ENCODE data around the gene ANTXRL.
"Not testable (repeated sequence)": the region's sequence is repeated elsewhere in the genome, so short reads cannot be mapped to it uniquely, and the experiment has no call there.

The ANTXRL gene

DNA sequence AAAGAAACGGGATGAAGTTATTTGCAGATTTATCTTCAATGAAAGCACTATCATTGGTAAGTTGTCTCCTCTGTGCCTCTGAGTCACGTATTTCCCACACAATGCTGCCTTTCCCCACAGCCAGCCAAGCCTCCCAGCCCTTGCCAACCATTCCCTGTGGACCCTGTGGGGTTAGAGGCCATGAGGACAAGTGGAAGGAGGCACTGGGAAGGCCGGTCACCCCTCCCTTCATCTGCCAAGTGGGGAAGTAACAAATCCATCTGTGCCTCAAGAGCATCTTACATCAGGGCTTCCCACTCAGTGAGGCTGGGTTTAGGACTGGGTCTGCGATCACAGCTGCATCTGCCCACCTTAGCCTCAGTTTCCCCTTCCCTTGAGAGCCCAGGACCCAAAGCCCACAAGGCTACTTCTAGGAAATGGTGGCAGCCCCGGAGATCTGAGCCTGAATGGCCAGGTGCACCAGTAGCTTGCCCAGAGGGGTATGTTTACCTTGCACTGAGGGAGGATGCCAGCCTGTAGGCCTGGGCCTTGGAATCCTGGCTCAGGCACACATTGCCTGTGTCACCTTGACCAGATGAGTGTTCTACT lies 16.1 kb downstream of the ANTXRL start:
- not testable (repeated sequence) for H3K4me3 ChIP-seq (ENCODE audit: low read length); DNase-seq (ENCODE audit: low read depth, low spot score)

DNA sequence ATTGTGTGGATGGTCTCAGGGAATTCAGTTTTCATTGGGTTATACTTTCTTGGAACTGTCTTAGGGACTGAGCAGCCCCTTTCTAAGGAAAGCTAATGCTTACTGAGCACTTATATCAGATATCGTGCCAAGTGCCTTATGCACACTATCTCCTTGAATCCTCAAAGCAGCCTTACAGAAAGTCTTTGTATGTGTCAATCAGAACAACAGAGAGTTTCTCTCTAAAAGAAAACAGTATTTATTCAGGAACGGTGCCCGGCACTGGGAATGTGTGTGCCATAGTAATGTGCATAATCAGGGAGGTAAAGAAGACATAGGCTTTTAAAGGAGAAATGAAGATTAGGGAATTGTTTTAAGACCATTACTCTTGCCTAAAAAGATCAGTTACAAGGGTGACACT lies 17.3 kb downstream of the ANTXRL start:
- H3K4me3 ChIP-seq (ENCODE audit: low read length), result no peak overlapping the region
- no peak for DNase-seq (ENCODE audit: low read depth, low spot score)

- DNase-seq (ENCODE audit: low read depth, low spot score); H3K4me3 ChIP-seq (ENCODE audit: low read length): not testable (repeated sequence)
Observed at GRCh38 chr10:46304671-46305070, 17.9 kb downstream of the ANTXRL start.

GRCh38 chr10:46305079-46305818 lies 18.5 kb downstream of the ANTXRL start:
- no peak overlapping the region for H3K4me3 ChIP-seq (ENCODE audit: low read length)
- no peak for DNase-seq (ENCODE audit: low read depth, low spot score)

- no peak for DNase-seq (ENCODE audit: low read depth, low spot score)
- no peak overlapping the region for H3K4me3 ChIP-seq (ENCODE audit: low read length)
Observed at GRCh38 chr10:46305986-46306385, 19.2 kb downstream of the ANTXRL start.

GRCh38 chr10:46306516-46307184 lies 19.9 kb downstream of the ANTXRL start:
- no peak overlapping the region for H3K4me3 ChIP-seq (ENCODE audit: low read length)
- no peak for DNase-seq (ENCODE audit: low read depth, low spot score)

GRCh38 chr10:46307281-46308112 lies 20.7 kb downstream of the ANTXRL start:
- H3K4me3 ChIP-seq (ENCODE audit: low read length), result no peak overlapping the region
- no peak for DNase-seq (ENCODE audit: low read depth, low spot score)

- DNase-seq (ENCODE audit: low read depth, low spot score), result no peak
- H3K4me3 ChIP-seq (ENCODE audit: low read length), result no peak overlapping the region
Observed at GRCh38 chr10:46308113-46308415, 21.3 kb downstream of the ANTXRL start.

GRCh38 chr10:46308666-46309450 lies 22.1 kb downstream of the ANTXRL start:
- no peak overlapping the region for H3K4me3 ChIP-seq (ENCODE audit: low read length)
- no peak for DNase-seq (ENCODE audit: low read depth, low spot score)

GRCh38 chr10:46309511-46310142 lies 22.8 kb downstream of the ANTXRL start:
- no peak for DNase-seq (ENCODE audit: low read depth, low spot score)
- H3K4me3 ChIP-seq (ENCODE audit: low read length), result no peak overlapping the region

DNA sequence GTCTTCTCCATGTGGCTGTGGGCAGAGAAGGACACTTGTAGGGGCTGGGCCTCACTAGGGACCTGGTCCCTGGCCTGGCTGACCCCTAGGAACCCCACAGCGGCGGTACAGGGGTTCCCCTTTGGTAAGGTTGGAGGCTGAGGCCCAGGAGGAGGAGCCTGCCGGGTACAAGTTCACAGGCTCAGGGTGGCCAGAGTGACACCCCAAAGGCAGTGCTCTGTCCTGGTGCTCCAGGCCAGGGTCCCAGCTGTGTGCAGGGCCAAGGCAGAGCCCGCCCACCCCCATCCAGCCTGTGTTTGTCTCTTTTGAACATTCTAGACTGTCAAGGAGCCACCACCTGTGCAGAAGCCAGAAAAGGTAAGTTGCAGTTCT lies 23.3 kb downstream of the ANTXRL start:
- no peak for DNase-seq (ENCODE audit: low read depth, low spot score)
- no peak overlapping the region for H3K4me3 ChIP-seq (ENCODE audit: low read length)

DNA sequence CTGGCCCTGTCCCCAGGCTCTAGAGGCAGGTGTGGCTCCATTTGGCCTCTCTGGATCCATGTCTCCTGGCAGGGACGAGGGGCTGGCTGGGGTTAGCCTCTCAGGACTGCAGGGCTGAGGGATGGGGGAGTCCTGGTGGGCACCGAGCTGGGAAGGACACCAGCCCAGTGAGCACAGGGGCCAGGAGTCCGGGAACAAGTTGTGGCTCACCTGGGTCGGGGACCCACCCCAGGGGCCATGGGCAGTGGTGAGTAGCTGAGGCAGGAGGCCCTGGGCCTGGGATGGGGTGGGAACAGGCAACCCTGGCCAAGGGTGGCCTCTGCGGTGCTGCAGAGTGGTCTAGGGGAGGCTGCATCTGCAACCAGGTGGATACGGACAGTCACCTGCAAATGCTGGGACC lies 24.1 kb downstream of the ANTXRL start:
- DNase-seq (ENCODE audit: low read depth, low spot score), result no peak
- H3K4me3 ChIP-seq (ENCODE audit: low read length), result no peak overlapping the region

GRCh38 chr10:46311501-46311951 lies 24.7 kb downstream of the ANTXRL start:
- no peak for DNase-seq (ENCODE audit: low read depth, low spot score)
- no peak overlapping the region for H3K4me3 ChIP-seq (ENCODE audit: low read length)

DNA sequence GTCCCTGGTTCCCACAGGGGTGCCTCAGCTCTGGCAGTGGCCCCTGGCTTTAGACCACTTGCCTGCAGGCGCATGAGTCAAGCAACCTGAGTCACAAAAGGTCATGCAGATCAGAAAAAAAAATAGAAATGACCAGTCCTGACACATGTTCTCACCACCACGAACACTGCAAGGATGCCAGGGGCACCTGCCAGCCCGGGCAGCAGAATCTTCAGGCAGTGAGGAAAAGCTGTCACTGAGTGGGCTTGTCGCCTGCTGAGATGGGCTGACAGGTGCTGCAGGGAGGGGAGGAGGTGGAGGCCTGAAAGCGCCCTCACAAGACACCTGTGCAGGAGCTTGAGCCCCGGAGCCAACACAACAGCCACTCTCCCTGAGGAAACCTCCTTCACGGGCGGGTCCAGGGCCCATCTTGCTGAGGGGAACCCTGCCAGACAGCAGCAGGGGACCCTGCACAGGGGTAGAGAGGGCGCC lies 25.2 kb downstream of the ANTXRL start:
- not testable (repeated sequence) for DNase-seq (ENCODE audit: low read depth, low spot score); H3K4me3 ChIP-seq (ENCODE audit: low read length)

GRCh38 chr10:46312953-46313352 lies 26.2 kb downstream of the ANTXRL start:
- H3K4me3 ChIP-seq (ENCODE audit: low read length), result no peak overlapping the region
- no peak for DNase-seq (ENCODE audit: low read depth, low spot score)

DNA sequence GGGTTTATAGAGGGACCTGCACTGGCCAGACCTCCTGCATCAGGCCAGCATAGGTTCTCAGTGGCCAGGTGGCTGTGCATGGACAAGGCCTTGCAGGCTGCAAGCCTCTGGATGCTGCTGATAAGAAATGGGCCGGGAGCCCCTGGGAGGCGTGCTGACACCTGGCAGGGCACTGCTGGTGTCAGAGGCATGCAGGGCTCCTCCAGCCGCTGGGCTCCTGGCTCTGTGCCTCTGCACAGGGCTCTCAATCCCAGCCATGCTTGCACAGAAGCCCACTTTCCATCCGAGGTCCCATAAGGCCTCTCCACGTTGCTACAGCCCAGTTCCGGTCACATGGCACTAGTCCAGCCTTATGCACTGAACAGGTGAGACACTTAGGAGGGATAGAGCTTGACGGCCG lies 27.3 kb downstream of the ANTXRL start:
- H3K4me3 ChIP-seq (ENCODE audit: low read length), result no peak overlapping the region
- no peak for DNase-seq (ENCODE audit: low read depth, low spot score)

- DNase-seq (ENCODE audit: low read depth, low spot score); H3K4me3 ChIP-seq (ENCODE audit: low read length): not testable (repeated sequence)
Observed at GRCh38 chr10:46315071-46315860, 28.5 kb downstream of the ANTXRL start.

DNA sequence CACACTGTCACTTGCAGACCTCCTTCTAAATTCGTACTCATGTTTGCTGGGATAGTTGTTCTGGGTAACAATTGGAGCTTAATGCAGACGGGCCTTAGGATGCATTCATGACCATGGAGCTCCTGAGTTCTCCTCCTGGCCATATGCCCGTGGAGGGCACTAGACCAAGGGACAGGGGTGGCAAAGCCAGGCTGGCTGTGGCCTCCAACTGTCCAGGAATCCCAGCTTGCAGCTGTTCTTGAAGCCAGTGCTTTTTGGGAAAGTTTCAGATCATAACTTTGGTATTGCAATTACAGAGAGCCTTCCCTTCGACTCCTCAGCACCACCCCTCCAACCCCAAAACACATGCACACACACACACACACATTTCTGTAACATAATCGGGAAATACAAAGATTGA lies 30.6 kb downstream of the ANTXRL start:
- no peak overlapping the region for H3K4me3 ChIP-seq (ENCODE audit: low read length)
- DNase-seq (ENCODE audit: low read depth, low spot score), result no peak

All from Jurkat, Clone E6-1 (cell line).